HCT116 (cell line): ENCODE measurements around the gene KRTAP3-3. TPM values are rescaled to one million over a fixed set of nuclear protein-coding genes. Genes with fewer than 3 reads are reported as not detected.

ENCODE experiments used
- ATAC-seq: fragments of 200-7000 bp; cut with Tn5 transposase; 2 replicates; pipeline ENCODE4 v1.9.1; 2020; ENCODE audit warnings: mild to moderate bottlenecking, moderate library complexity
- BruUV-seq: library from RNA; stranded (reverse); fragments of 400-500 nt; replicated peaks from 2 replicates; lab custom pipeline; 2021; lab: Mats Ljungman, UMichigan
- CTCF ChIA-PET: fragments of 300-600 bp; sonication (Branson Sonifier 250); formaldehyde crosslinking; loops from one replicate; lab custom pipeline; 2021; ENCODE audit warnings: antibody characterized with exemption; lab: Charles Lee
- POLR2A ChIA-PET: fragments of 300-600, 350-600 bp; sonication (Branson Sonifier 250); formaldehyde crosslinking; loops from one replicate; lab custom pipeline; 2021; ENCODE audit warnings: antibody characterized with exemption; lab: Charles Lee
- RAD21 ChIA-PET, 2 experiments: fragments of 300-600 bp; sonication (Branson Sonifier 250); formaldehyde crosslinking; loops; one replicate each; lab custom pipeline; 2023; ENCODE audit warnings: low total read pairs in 2 of 2; ENCODE audit not compliant: uncharacterized antibody in 2 of 2, unreplicated experiment in 2 of 2, low non-redundant PET in 1 of 2; lab: Charles Lee
- DNase-seq: peaks from one replicate; pipeline ENCODE4 v3.0.0-alpha.2; 2010; ENCODE audit warnings: low read depth, low spot score
- H2AFZ ChIP-seq: fragments of 200-600 bp; shearing (Covaris generic), sonication (generic); 2 replicates; pipeline ENCODE4 v1.6.1; 2017; ENCODE audit warnings: low read depth, mixed run types, mixed read lengths, antibody characterized with exemption, low read length; ENCODE audit not compliant: poor library complexity, severe bottlenecking
- H3K27ac ChIP-seq: 2 replicates; pipeline ENCODE4 v1.5.1; 2012; ENCODE audit warnings: low read depth, low read length
- H3K27me3 ChIP-seq: fragments of 200-600 bp; sonication (generic); 2 replicates; pipeline ENCODE4 v1.6.1; 2016; ENCODE audit warnings: mixed run types, low read length, mixed read lengths; ENCODE audit not compliant: insufficient read depth
- H3K36me3 ChIP-seq, 2 experiments: fragments of 200-500 bp in 1 of 2; fragments of 200-600 bp in 1 of 2; sonication (Bioruptor generic) in 1 of 2; sonication (generic) in 1 of 2; 2 replicates each; pipeline versions ENCODE4 v1.5.1 to v1.6.1; 2014 to 2016; ENCODE audit warnings: low read length in 2 of 2, inconsistent platforms in 1 of 2, mixed read lengths in 1 of 2, mixed run types in 1 of 2; ENCODE audit not compliant: insufficient read depth in 2 of 2, control insufficient read depth in 1 of 2
- H3K4me1 ChIP-seq, 2 experiments: fragments of 200-600 bp in 1 of 2; sonication (generic) in 1 of 2; 2 replicates each; pipeline versions ENCODE4 v1.5.1 to v1.6.1; 2012 to 2017; ENCODE audit warnings: low read length in 2 of 2, inconsistent platforms in 1 of 2, mild to moderate bottlenecking in 1 of 2, mixed read lengths in 1 of 2, mixed run types in 1 of 2, moderate library complexity in 1 of 2; ENCODE audit not compliant: insufficient read depth in 2 of 2, control insufficient read depth in 1 of 2
- H3K4me2 ChIP-seq: fragments of 200-600 bp; sonication (generic); 2 replicates; pipeline ENCODE4 v1.6.1; 2017; ENCODE audit warnings: mixed run types, low read length, mixed read lengths
- H3K4me3 ChIP-seq, 2 experiments: fragments of 200-600 bp in 1 of 2; sonication (generic) in 1 of 2; replicated peaks in 1 of 2; 2 replicates each; pipeline ENCODE4 v1.5.1; 2011 to 2016; ENCODE audit warnings: low read length in 2 of 2, control low read depth in 1 of 2, low read depth in 1 of 2, mild to moderate bottlenecking in 1 of 2, mixed read lengths in 1 of 2, mixed run types in 1 of 2
- H3K79me2 ChIP-seq: fragments of 200-600 bp; sonication (generic); 2 replicates; pipeline ENCODE4 v1.6.1; 2017; ENCODE audit warnings: mild to moderate bottlenecking, mixed run types, low read length, moderate library complexity, mixed read lengths; ENCODE audit not compliant: insufficient read depth
- H3K9ac ChIP-seq: fragments of 200-600 bp; sonication (generic); 2 replicates; pipeline ENCODE4 v1.6.1; 2016; ENCODE audit warnings: low read length, mixed read lengths
- H3K9me2 ChIP-seq: fragments of 200-600 bp; sonication (generic), shearing (Covaris generic); 2 replicates; pipeline ENCODE4 v1.6.1; 2017; ENCODE audit warnings: mixed run types, mild to moderate bottlenecking, moderate library complexity; ENCODE audit not compliant: insufficient read depth
- H3K9me3 ChIP-seq, 2 experiments: fragments of 200-500 bp in 1 of 2; fragments of 200-600 bp in 1 of 2; sonication (Bioruptor generic) in 1 of 2; sonication (generic) in 1 of 2; 2 replicates each; pipeline ENCODE4 v1.6.1; 2014 to 2017; ENCODE audit warnings: low read length in 2 of 2, mixed read lengths in 2 of 2, inconsistent platforms in 1 of 2, low read depth in 1 of 2, mild to moderate bottlenecking in 1 of 2, mixed run types in 1 of 2, moderate library complexity in 1 of 2; ENCODE audit not compliant: control insufficient read depth in 1 of 2, insufficient read depth in 1 of 2
- H4K20me1 ChIP-seq: fragments of 200-600 bp; sonication (generic), shearing (Covaris generic); 2 replicates; pipeline ENCODE4 v1.6.1; 2017; ENCODE audit warnings: mixed run types, mild to moderate bottlenecking, moderate library complexity; ENCODE audit not compliant: insufficient read depth
- ATF3 ChIP-seq: IDR thresholded peaks from 2 replicates; pipeline ENCODE4 v1.6.1; 2012
- CBX3 ChIP-seq: IDR thresholded peaks from 2 replicates; pipeline ENCODE4 v1.6.1; 2012; ENCODE audit warnings: low read depth
- CEBPB ChIP-seq: IDR thresholded peaks from 2 replicates; pipeline ENCODE4 v1.6.1; 2012; ENCODE audit warnings: low read depth
- CTCF ChIP-seq, 3 experiments: fragments of 200-600 bp in 1 of 3; sonication (generic) in 1 of 3; IDR thresholded peaks in 2 of 3; conservative IDR thresholded peaks in 1 of 3; 2 replicates each; pipeline ENCODE4 v1.5.1; 2012 to 2017; ENCODE audit warnings: low read depth in 2 of 3, low read length in 2 of 3, antibody characterized with exemption in 1 of 3, borderline replicate concordance in 1 of 3, control low read depth in 1 of 3, mild to moderate bottlenecking in 1 of 3, mixed read lengths in 1 of 3, mixed run types in 1 of 3, moderate library complexity in 1 of 3; ENCODE audit not compliant: insufficient read depth in 1 of 3
- EGR1 ChIP-seq: IDR thresholded peaks from 2 replicates; pipeline ENCODE4 v1.6.1; 2012; ENCODE audit warnings: low read depth
- ELF1 ChIP-seq: IDR thresholded peaks from 2 replicates; pipeline ENCODE4 v1.6.1; 2012; ENCODE audit warnings: low read depth, borderline replicate concordance
- EZH2phosphoT487 ChIP-seq: fragments of 200-600 bp; IDR thresholded peaks from 2 replicates; pipeline ENCODE4 v1.6.1; 2018; ENCODE audit warnings: antibody characterized with exemption, borderline replicate concordance
- FOSL1 ChIP-seq: IDR thresholded peaks from 2 replicates; pipeline ENCODE4 v1.6.1; 2012; ENCODE audit warnings: low read depth
- JUND ChIP-seq: IDR thresholded peaks from 2 replicates; pipeline ENCODE4 v1.6.1; 2012
- MAX ChIP-seq: IDR thresholded peaks from 2 replicates; pipeline ENCODE4 v1.6.1; 2012
- POLR2A ChIP-seq: IDR thresholded peaks from 2 replicates; pipeline ENCODE4 v1.7.0; 2011; ENCODE audit warnings: borderline replicate concordance; ENCODE audit not compliant: insufficient read depth, insufficient read length; ENCODE audit errors: extremely low read depth
- POLR2AphosphoS5 ChIP-seq: IDR thresholded peaks from 2 replicates; pipeline ENCODE4 v1.6.1; 2011; ENCODE audit warnings: mild to moderate bottlenecking, low read depth, low read length, moderate library complexity
- RAD21 ChIP-seq: IDR thresholded peaks from 2 replicates; pipeline ENCODE4 v1.6.1; 2012; ENCODE audit warnings: low read depth, mild to moderate bottlenecking
- REST ChIP-seq: IDR thresholded peaks from 2 replicates; pipeline ENCODE4 v1.6.1; 2012; ENCODE audit warnings: low read depth
- SIN3A ChIP-seq: IDR thresholded peaks from 2 replicates; pipeline ENCODE4 v1.6.1; 2012; ENCODE audit warnings: low read depth
- SP1 ChIP-seq: IDR thresholded peaks from 2 replicates; pipeline ENCODE4 v1.6.1; 2012; ENCODE audit warnings: low read depth
- SRF ChIP-seq: IDR thresholded peaks from 2 replicates; pipeline ENCODE4 v1.6.1; 2012; ENCODE audit warnings: low read depth
- TCF7L2 ChIP-seq: IDR thresholded peaks from 2 replicates; pipeline ENCODE4 v1.7.0; 2011; ENCODE audit warnings: borderline replicate concordance, inconsistent platforms; ENCODE audit not compliant: insufficient read depth, insufficient read length; ENCODE audit errors: extremely low read depth
- YY1 ChIP-seq: IDR thresholded peaks from 2 replicates; pipeline ENCODE4 v1.6.1; 2011; ENCODE audit warnings: low read length, low read depth, moderate library complexity, mild to moderate bottlenecking; ENCODE audit not compliant: insufficient replicate concordance; ENCODE audit errors: extremely low read depth
- ZNF274 ChIP-seq: fragments of 200-500 bp; sonication (Bioruptor generic); IDR thresholded peaks from 2 replicates; pipeline ENCODE4 v1.6.1; 2014; ENCODE audit warnings: mild to moderate bottlenecking, low read depth, low read length, inconsistent platforms
- intact Hi-C: fragments of 100-400 bp; cut with micrococcal nuclease; formaldehyde crosslinking; loops from 2 replicates; pipeline ENCODE4 v1.10.0; 2022
- total RNA-seq: library from RNA; stranded (reverse); gene quantifications from one replicate; pipeline ENCODE4 v1.2.1, GENCODE V29; 2021; ENCODE audit not compliant: unreplicated experiment

The KRTAP3-3 gene
- total RNA-seq, 1 experiment from 2014 or later = not detected

GRCh38 chr17:41024697-41025096 lies 30.7 kb upstream of the KRTAP3-3 start:
- H3K9me2 ChIP-seq = no peaks in the 10 kb centered on the region
- no peak overlapping the region for H3K4me3 ChIP-seq
- H3K9me3 ChIP-seq = peaks cover 0 to 9% of the 10 kb centered on the region in 2 experiments; a peak in 1 of 4 replicates
- H4K20me1 ChIP-seq = no peaks in the 10 kb centered on the region
- RAD21 ChIA-PET = no interaction called here
- ATAC-seq (no peak), DNase-seq (no peak)
- H3K9ac ChIP-seq = no peak overlapping the region
- no peaks in the 10 kb centered on the region for H3K4me1 ChIP-seq
- H2AFZ ChIP-seq = no peak overlapping the region
- H3K36me3 ChIP-seq = no peaks in the 10 kb centered on the region; a peak in 1 of 4 replicates
- POLR2A ChIA-PET = no interaction called here
- intact Hi-C loops = no loop called here
- H3K27me3 ChIP-seq = no peaks in the 10 kb centered on the region
- no peak overlapping the region for H3K27ac ChIP-seq
- no peaks in the 10 kb centered on the region for H3K79me2 ChIP-seq
- CTCF ChIA-PET = no interaction called here
- BruUV-seq = no TSS peak
- H3K4me2 ChIP-seq = no peak overlapping the region
- TF ChIP-seq YY1 (no peak), FOSL1 (no peak), EGR1 (no peak), SP1 (no peak), POLR2AphosphoS5 (no peak), JUND (no peak), MAX (no peak), SIN3A (no peak), ELF1 (no peak), CEBPB (no peak), EZH2phosphoT487 (no peak), ATF3 (no peak), CTCF (IDR thresholded peaks at IDR 0.05 in 2 of 3, conservative IDR thresholded peaks at IDR 0.05 in 1 of 3; ENCODE audit: borderline replicate concordance in 1 of 3, insufficient read depth in 1 of 3, low read depth in 2 of 3, low read length in 2 of 3) (no peak), ZNF274 (no peak), TCF7L2 (no peak), REST (no peak), SRF (no peak), POLR2A (no peak), CBX3 (no peak), RAD21 (no peak)
